ENCODE results near the gene UXT. TPM values are rescaled to one million over a fixed set of nuclear protein-coding genes. Genes with fewer than 3 reads are reported as not detected.

UXT gene
- total RNA-seq, 2 donors from 2014 or later: 41.9 to 56.6 TPM

- no peak overlapping the region for H3K4me3 ChIP-seq
- H3K27ac ChIP-seq: no peak overlapping the region
- no peak for DNase-seq
- H3K9me3 ChIP-seq: no peaks in the 10 kb centered on the region
- H3K36me3 ChIP-seq (replicated peaks in 1 of 2; ENCODE audit: insufficient read depth in 1 of 2, low read depth in 2 of 2): no peaks in the 10 kb centered on the region
- H3K27me3 ChIP-seq: no peaks in the 10 kb centered on the region
- peaks cover 12% of the 10 kb centered on the region for H3K4me1 ChIP-seq
- intact Hi-C loops (cut with DNase I): no loop called here
- ATAC-seq: no peak
- no peak for TF ChIP-seq POLR2A (IDR thresholded peaks at IDR 0.05)
- TF ChIP-seq CTCF (IDR thresholded peaks at IDR 0.05): peak in 4 of 7 experiments; percentile 19 to 33 (median 22)
- 61 to 70% methylated on average over 8 to 12 of the region's 12 CpGs for WGBS, 2 donors
These were observed 14.4 kb downstream of the UXT start for GRCh38 chrX:47644557-47645091.

DNA sequence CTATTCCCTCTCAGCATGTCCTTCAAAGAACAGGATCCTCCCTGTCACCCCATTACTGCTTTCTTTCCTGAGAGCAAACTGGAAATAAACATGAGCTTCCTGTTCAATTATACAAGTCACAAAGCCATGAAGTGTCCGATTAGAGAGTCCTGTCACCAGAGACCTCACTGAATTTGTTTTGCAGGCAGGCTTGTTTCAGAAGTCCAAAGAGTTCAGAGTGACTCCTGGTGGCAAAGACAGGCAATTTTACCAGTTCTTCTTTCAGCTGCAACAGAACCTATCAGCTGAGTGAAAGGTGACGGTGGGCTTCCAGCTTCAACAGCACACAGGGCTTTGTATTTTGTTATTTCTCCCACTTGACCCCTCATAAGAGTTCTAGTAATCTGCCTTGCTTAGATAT is 15.1 kb downstream of the UXT start:
- Histone ChIP-seq H3K9me3 (no peaks in the 10 kb centered on the region), H3K4me3 (no peak overlapping the region), H3K27me3 (no peaks in the 10 kb centered on the region), H3K27ac (no peak overlapping the region), H3K4me1 (peaks cover 7% of the 10 kb centered on the region), H3K36me3 (replicated peaks in 1 of 2; ENCODE audit: insufficient read depth in 1 of 2, low read depth in 2 of 2) (no peaks in the 10 kb centered on the region)
- peak in 3 of 7 experiments; percentile 10 to 34 (median 17) for TF ChIP-seq CTCF (IDR thresholded peaks at IDR 0.05)
- no peak for TF ChIP-seq POLR2A (IDR thresholded peaks at IDR 0.05)
- intact Hi-C loops (cut with DNase I): no loop called here
- WGBS, 2 donors: 30 to 50% methylated on average over 1 to 2 of the region's 2 CpGs
- ATAC-seq (no peak), DNase-seq (no peak)

- Histone ChIP-seq H3K27ac (no peak overlapping the region), H3K4me1 (no peaks in the 10 kb centered on the region), H3K27me3 (no peaks in the 10 kb centered on the region), H3K36me3 (replicated peaks in 1 of 2; ENCODE audit: insufficient read depth in 1 of 2, low read depth in 2 of 2) (peaks cover 0 to 3% of the 10 kb centered on the region in 2 donors), H3K9me3 (no peaks in the 10 kb centered on the region), H3K4me3 (no peak overlapping the region)
- TF ChIP-seq POLR2A (IDR thresholded peaks at IDR 0.05) (no peak), CTCF (IDR thresholded peaks at IDR 0.05) (no peak)
- DNase-seq (no peak), ATAC-seq (no peak)
- WGBS, 2 donors: 91 to 97% methylated on average over 6 to 13 of the region's 14 CpGs
- intact Hi-C loops (cut with DNase I): no loop called here
These were observed 20.2 kb downstream of the UXT start for GRCh38 chrX:47638816-47639215.

GRCh38 chrX:47637546-47638195 is 21.3 kb downstream of the UXT start:
- Histone ChIP-seq H3K4me1 (no peaks in the 10 kb centered on the region), H3K9me3 (no peaks in the 10 kb centered on the region), H3K4me3 (no peak overlapping the region), H3K36me3 (replicated peaks in 1 of 2; ENCODE audit: insufficient read depth in 1 of 2, low read depth in 2 of 2) (peaks cover 0 to 3% of the 10 kb centered on the region in 2 donors), H3K27me3 (no peaks in the 10 kb centered on the region), H3K27ac (no peak overlapping the region)
- 72 to 85% methylated on average over 4 to 6 of the region's 31 CpGs for WGBS, 2 donors
- no peak for TF ChIP-seq CTCF (IDR thresholded peaks at IDR 0.05)
- TF ChIP-seq POLR2A (IDR thresholded peaks at IDR 0.05): no peak
- DNase-seq (peak in 1 of 4 donors; percentile 28), ATAC-seq (no peak)
- intact Hi-C loops (cut with DNase I): no loop called here
